ENCODE measurements around the gene ARRDC1. TPM values are rescaled to one million over a fixed set of nuclear protein-coding genes. Genes with fewer than 3 reads are reported as not detected.

Gene ARRDC1
- total RNA-seq, 1 donor from 2014 or later: 20.0 TPM

DNA sequence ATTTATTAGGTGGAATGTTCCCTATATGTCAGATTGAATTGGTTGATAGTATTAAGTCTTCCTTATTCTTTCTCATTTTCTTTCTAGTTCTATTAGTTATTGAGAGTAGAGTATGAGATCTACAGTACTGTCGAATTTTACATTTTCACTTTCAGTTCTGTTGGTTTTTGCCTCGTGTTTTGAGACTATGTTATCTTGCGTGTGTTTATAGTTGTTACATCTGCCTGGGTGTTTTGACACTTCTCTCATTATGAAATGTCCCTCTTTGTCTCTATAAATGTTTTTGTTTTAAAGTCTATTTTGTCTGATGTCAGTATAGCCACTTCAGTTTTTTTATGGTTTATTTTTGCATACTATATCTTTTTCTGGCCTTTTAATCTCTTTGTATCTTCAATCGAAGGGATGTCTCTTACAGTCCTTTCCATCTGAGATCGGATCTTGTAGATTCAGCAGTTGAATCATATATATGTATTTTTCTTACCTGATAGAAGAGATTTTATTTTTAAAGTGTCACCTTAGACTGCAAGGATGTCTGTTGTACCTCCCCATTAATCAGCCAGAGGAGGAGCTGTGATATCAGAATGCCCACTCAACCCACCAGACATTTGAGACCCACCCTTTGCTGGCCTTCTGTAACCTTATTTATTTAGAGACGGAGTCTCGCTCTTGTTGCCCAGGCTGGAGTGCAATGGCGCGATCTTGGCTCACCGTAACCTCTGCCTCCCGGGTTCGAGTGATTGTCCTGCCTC lies 34.0 kb downstream of the ARRDC1 start:
- no peak for DNase-seq

DNA sequence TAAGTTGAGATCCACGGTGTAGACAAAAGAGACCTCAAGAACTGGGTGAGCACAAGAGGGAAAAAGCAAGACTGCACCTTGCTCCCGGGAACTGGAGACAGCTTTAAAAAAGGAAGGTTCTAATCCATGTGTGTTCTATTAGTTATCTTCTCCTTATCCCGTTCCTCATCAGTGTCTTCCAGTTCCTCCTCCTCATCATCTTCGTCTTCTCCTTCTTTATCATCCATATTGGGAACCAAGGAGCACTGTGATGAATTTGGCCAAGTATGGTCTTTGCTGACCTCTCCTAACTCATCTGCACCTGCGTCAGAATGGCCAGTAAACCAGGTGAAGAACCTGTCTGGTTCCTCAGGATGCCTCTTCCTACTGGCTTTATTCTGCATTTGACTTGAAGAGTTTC lies 35.4 kb downstream of the ARRDC1 start:
- no peak for DNase-seq

DNA sequence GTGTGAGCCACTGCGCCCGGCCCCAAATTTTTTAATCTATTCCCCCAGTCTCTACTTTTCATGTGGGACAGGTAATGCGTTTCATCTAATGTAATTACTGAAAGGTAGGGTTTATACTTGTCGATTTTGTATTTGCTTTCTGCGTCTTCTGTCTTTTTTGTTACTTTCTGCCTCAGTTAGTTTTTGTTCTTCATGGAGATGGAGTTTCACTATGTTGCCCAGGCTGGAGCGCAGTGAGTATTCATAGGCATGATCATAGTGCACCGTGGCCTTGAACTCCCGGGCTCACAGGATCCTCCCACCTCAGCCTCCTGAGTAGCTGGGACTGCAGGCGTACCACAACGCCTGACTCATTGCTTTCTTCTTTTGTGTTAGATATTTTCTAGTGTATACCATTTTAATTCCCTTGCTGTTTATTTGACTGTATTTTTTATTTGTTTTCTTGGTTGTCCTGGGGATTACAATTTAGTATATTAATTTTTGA lies 36.7 kb downstream of the ARRDC1 start:
- no peak for DNase-seq

DNA sequence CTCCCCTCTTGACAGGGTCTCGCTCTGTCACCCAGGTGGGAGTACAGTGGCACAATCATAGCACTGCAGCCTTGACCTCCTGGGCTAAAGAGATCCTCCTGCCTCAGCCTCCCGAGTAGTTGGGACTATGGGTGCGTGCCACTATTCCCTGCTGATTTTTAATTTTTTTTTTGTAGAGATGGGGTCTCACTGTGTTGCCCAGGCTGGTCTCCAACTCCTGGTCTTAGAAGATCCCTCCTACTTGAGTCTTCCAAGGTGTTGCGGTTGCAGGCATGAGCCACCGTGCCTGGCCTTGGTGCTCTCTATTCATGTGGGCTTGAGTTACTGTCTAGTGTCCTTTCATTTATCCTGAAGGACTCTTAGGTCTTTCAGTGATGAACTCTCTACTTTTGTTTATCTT lies 37.4 kb downstream of the ARRDC1 start:
- DNase-seq: no peak

DNA sequence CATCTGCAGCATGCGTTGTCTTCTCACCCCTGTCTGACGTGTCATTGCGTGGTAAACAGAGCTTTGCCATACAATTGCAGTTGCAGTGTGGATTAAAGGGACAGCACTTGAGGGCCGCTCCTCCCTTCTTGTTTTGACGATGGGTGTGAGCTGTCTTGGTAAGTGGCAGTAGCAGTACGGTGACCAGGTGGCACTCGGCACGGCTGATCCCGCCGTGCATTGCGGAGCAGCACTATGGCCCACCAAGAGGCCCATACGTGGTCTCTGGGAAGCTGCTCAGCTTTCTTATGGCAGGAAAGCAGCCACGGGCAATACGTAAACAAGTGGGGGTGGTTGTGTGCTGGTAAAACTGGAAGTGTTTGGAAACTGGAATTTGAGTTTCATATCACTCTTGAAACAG lies 38.4 kb downstream of the ARRDC1 start:
- DNase-seq: no peak

DNA sequence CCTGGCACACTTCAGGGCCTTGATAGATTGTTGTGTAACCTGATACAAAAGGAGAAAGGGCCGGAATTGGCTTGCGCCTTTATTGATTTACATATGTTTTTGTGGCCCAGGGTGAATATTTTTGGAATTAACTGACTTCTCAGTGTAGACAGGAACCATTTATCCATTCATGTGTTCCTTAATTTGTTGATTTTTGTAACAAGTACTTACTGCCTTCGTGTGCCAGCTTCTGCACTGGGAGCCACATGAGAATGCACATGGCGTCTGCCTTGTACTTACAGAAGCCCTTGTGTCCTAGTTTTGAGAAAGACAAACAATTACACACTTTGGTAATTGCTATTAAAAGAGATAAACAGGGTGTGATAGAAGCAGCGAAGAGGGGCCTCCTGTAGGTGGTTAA lies 39.7 kb downstream of the ARRDC1 start:
- DNase-seq: no peak

DNA sequence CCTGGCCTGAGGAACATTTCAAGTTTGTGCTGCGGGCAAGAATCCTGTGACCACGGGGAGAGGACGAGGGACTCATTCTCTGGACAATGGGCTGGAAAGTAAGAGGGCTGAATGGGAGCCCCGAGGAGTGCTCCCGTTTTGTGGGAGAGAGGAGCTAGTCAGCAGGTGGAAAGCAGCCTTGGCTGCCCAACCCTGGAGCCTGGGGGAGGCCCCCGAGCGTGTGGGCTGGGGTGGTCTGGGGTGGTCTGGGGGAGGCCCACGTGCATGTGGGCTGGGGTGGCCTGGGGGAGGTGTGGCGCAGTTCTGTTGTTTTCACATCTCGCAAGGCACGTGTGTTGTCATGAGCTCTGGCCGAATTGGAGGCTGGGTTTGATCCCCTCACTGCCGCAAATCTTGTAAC lies 40.9 kb downstream of the ARRDC1 start:
- DNase-seq: no peak

DNA sequence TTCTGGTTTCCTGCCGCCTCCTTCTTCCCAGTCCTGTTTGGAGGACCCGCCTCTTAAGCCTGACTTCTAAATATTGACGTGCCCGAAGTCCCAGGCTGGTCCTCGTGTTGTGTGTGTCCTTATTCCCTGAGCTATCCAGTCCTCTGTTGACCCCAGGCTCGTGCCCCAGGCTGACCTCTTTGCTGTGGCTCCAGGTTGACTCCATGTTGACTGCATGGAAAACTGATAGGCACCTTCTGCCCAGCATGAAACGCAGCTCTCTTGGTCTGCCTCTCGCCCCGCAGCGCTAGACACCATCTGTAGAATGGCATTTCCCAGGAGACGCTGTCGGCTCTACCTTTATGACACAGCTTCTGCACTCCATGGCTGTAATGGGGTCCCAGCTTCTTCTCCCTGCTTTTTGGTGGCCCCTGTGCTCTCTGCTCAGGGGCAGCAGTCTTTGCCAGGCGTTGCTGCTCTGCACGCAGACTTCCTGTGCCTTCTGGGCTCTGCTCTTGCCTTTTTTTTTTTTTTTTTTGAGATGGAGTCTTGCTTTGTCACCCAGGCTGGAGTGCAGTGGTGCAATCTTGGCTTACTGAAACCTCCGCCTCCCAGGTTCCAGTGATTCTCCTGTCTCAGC lies 41.7 kb downstream of the ARRDC1 start:
- no peak for DNase-seq

DNA sequence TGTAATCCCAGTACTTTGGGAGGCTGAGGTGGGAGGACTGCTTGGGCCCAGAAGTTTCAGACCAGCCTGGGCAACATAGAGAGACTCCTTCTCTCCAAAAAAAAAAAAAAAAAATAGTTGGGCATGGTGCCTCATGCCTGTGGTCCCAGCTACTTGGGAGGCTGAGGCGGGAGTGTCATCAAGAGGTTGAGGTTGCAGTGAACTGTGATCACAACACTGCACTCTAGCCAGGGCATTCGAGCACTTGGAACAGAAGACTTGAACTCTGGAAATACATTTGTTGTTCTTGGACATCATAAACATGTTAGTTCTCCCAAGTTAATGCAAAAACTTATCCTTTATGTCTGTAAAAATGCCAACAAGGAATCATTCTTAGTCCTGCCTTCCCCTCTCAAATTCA lies 42.9 kb downstream of the ARRDC1 start:
- no peak for DNase-seq

DNA sequence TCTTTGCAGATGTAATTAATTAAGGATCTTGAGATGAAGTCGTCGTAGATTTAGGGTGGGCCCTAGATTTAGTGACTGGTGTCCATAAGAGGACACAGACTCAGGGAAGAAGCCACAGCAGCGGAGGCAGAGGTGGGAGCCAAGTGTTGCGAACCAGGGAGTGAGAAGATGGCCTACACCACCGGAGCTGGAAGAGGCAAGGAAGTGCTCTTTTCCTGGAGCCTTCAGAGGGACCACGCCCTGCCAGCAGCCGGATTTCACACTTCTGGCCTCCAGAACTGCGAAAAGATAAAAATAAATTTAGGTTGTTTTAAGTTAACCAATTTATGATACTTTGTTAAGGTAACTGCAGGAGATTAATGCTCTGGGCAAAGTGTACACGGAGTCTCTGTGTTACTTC lies 44.1 kb downstream of the ARRDC1 start:
- no peak for DNase-seq

DNA sequence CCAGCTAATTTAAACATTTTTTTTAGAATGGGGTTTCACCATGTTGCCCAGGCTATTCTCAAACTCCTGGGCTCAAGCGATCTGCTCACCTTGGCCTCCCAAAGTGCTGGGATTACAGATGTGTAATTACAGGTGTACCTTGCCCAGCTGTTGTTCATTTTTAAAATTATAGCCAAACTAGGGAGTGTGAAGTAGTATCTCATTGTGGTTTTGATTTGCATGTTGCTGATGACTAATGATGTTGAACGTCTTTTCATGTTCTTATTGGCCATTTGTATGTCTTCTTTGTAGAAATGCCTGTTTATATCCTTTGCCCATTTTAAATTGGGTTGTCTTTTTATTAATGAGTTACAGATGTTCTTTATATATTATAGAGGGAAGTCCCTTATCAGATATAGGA lies 44.8 kb downstream of the ARRDC1 start:
- DNase-seq: no peak

DNA sequence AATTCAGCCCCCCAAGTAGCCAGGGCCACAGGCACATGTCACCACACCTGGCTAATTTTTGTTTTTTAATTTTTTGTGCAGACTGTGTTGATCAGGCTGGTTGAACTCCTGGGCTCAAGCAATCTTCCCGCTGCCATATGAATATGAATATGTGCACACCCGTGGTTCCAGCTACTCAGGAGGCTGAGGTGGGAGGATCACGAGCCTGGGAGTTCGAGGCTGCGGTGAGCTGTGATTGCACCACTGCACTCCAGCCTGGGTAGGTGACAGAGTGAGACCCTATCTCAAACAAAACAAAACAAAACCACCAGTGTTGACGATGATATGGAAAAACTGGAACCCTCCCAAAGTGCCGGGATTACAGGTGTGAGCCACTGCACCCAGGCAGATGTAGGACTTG lies 45.3 kb downstream of the ARRDC1 start:
- no peak for DNase-seq

DNA sequence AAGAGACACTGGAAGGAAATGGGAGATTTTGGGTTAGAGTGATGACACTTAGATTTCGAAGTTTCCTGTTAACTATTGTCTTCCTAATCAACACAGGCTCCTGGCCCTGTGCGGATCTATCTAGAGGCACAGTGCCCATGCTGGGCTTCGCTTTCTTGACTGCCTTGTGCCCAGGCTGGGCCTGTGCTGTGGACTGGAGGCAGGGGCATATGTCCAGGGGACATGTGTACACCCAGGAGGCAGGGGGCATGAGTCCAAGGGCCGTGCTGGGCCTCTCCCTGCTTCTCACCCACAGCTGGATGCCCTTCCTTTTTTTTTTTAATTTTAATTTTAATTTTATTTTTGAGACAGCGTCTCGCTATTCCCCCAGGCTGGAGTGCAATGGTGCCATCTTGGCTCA lies 50.9 kb downstream of the ARRDC1 start:
- DNase-seq: no peak

DNA sequence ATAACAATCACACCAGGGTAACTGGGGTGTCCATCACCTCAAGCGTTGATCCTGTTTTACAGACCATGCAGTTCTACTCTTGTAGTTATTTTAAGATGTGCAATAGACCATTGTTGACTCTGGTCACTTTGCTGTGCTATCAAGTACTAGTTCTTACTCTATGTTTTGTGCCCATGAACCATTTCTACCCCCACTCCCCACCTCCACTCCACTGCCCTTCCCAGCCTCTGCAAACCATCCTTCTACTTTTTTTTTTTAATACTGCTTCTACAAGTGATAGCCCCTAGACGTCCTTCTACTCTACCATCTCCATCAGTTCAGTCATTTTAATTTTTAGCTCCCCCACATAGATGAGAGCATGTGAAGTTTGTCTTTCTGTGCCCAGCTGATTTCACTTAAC lies 52.1 kb downstream of the ARRDC1 start:
- DNase-seq: no peak

DNA sequence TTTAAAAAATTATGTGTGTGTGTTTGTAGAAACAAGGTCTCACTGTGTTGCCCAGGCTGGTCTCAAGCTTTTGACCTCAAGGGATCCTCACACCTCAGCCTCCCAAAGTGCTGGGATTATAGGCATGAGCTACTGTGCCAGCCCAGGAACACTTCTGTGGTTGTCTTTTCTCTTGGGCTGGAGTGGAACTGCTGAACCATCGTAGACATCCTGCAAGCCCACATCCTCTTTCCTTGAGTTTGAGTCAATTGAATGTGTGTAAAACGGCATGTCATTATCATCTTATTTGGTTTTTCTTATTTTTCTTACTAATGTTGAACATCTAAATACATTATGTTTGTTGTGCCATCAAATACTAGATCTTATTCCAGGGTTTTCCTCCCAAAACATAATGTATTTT lies 53.3 kb downstream of the ARRDC1 start:
- no peak for DNase-seq

DNA sequence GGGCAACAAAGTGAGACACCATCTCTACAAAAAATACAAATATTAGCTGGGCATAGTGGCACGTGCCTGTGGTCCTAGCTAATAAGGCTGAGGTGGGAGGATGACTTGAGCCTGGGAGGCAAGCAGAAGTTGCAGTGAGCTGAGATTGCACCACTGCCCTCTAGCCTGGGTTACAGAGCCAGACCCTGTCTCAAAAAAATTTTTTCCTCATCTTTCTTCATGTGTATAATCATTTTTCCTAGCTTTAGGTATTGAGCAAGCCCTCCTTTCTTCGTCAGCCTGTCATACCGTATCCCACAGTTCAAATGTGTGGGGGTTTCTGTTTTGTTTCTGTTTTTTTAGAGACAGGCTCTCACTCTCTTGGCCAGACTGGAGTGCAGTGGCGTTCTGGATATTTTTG lies 54.7 kb downstream of the ARRDC1 start:
- DNase-seq: no peak

DNA sequence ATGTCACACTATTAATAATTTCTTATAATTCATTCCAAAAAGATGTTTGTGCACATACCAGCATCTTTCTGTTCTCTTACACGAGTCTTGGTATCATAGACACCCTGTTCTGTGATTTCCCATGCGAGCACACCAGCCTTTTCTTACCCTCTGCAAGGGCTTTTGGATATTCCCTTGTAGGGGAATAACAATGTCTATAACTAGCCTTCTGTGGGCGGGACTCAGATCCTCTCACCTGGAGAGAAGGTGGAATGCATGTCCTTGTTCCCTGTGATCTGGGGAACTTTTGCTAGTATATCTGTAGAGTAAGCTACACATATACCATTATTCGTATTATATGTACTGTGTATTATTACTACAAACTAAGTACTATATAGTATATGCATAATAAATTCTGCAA lies 58.1 kb downstream of the ARRDC1 start:
- no peak for DNase-seq

DNA sequence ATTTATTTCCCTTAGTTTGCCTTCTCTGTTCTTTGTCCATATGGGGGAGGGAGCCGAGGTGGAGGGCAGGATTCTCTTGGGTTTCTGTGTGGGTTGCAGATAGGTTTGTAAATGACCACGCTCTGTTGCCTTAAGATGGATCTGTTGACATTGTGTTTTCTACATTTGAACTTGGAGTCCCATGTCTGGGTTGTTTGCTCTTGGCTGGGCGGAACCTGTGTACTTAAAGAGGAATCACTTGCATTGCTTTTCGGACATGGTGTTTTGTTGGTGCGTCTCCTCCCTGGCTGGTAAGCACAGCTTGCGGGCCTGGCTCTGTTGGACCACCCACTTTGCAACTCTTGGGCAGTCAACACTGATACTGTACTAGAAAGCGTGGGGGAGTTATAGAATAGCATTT lies 59.2 kb downstream of the ARRDC1 start:
- DNase-seq: peak; percentile 32

Small RNAs within 50 kb of the gene (small RNA-seq; reads per million reads assigned to genes)
- gene RF00017 (ENCODE audit: low replicate concordance): not detected

Other genes starting within 250 kb of the ARRDC1 start
- 19.9 TPM for gene EXD3, start 182.5 kb upstream of the ARRDC1 start, total RNA-seq
- 1.2 TPM for gene NOXA1, start 182.3 kb upstream of the ARRDC1 start, total RNA-seq
- gene ENTPD8, start 164.3 kb upstream of the ARRDC1 start, total RNA-seq: 0.31 TPM
- gene NSMF, start 146.4 kb upstream of the ARRDC1 start, total RNA-seq: 10.7 TPM
- 1.5 TPM for gene PNPLA7, start 55.3 kb upstream of the ARRDC1 start, total RNA-seq
- 29.1 TPM for gene MRPL41, start 53.8 kb upstream of the ARRDC1 start, total RNA-seq
- 26.0 TPM for gene DPH7, start 26.8 kb upstream of the ARRDC1 start, total RNA-seq
- gene ZMYND19, start 15.2 kb upstream of the ARRDC1 start, total RNA-seq: 10.1 TPM
- 70.3 TPM for gene EHMT1, start 13.3 kb downstream of the ARRDC1 start, total RNA-seq